GM13977 (cell line): ENCODE results near the gene ADCY1.

Experiments used
- DNase-seq: peaks from one replicate; pipeline ENCODE4 v3.0.0; 2012; ENCODE audit warnings: low spot score
- in situ Hi-C: fragments of 300-500 bp; cut with MboI; formaldehyde crosslinking; loops from one replicate; pipeline ENCODE4 v1.12.0; 2022; ENCODE audit warnings: low sequenced_read_pairs, low pct_unique_long_range_greater_than_20kb, mixed read lengths, inconsistent platforms; ENCODE audit not compliant: unreplicated experiment
- TF ChIP-seq, protein P1 (sequence below): IDR thresholded peaks from 2 replicates; pipeline ENCODE4 v1.5.1; 2012; ENCODE audit warnings: mild to moderate bottlenecking, control low read depth; ENCODE audit not compliant: insufficient read depth; ENCODE audit errors: extremely low read depth, missing control alignments

The ADCY1 gene

DNA sequence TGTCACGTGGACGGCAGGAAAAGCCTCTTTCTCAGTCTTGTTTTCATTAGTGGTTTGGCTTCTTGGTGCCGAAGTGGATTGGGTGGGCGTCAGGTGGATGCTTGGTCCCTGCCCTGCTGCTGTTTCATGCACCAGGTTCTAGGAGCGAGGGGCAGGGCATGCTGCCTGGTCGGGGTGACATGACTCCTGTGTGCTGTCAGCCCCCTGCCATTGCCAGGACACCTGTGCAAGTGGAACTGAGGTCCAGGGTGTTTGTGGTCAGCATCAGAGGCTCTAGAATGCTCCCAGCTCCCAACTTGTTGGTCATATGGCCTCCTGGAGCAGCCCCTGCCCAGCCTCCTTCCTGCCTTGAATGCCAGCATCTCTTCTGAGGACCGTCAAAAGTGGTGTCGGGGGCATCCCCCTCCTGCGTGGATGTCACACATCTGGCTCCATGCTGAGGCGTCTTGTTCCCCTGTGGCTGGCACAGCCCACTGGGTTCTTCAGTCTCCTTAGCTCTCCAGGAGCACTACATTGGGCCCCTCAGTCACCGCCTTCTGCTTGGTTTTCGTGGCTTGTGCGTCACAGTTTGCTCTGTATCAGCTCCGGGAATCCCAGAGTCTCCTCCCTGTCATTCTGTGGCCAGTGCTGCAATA lies 24.8 kb downstream of the ADCY1 start:
- TF ChIP-seq, protein P1, sequence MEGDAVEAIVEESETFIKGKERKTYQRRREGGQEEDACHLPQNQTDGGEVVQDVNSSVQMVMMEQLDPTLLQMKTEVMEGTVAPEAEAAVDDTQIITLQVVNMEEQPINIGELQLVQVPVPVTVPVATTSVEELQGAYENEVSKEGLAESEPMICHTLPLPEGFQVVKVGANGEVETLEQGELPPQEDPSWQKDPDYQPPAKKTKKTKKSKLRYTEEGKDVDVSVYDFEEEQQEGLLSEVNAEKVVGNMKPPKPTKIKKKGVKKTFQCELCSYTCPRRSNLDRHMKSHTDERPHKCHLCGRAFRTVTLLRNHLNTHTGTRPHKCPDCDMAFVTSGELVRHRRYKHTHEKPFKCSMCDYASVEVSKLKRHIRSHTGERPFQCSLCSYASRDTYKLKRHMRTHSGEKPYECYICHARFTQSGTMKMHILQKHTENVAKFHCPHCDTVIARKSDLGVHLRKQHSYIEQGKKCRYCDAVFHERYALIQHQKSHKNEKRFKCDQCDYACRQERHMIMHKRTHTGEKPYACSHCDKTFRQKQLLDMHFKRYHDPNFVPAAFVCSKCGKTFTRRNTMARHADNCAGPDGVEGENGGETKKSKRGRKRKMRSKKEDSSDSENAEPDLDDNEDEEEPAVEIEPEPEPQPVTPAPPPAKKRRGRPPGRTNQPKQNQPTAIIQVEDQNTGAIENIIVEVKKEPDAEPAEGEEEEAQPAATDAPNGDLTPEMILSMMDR = no peak
- DNase-seq = no peak
- in situ Hi-C loops = no loop called here

DNA sequence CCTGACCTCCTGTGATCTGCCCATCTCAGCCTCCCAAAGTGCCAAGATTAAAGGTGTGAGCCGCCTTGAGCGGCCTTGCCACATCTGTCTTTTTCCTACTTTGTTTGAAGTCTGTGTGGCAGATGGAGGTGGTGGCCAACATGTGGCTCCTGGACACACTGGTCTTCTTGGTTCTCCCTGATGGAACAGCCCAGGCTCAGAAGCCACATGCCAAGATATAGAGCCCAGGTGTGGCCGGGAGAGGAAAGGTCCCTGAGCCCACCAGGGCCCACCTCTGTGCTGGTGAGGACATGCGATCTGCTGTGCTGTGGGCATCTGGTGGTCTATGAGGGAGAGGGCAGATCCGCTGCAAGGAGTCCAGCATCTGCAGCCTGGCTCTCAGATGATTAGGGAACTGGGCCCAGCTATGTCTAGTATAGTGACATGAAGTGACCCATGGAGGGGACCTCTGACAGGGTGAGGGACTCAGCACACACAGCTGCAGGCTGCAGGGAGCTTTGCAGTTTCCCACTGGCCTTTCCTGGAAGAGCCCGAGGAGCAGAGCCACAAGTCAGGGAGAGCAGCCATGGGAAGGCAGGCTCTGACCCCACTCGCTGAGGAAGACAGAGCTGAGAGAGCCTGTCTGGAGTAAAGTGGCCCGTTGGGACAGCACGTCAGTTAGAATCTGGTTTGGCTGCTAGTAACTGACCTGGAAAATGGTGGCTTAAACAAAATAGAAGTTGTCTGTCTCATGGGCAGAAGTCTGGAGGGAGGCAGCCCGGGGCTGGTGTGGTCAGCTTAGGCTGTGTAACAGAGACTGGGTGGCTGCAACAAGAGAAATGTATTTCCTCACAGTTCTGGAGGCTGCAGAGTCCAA lies 25.9 kb downstream of the ADCY1 start:
- TF ChIP-seq, protein P1 = no peak
- in situ Hi-C loops = no loop called here
- DNase-seq = no peak

DNA sequence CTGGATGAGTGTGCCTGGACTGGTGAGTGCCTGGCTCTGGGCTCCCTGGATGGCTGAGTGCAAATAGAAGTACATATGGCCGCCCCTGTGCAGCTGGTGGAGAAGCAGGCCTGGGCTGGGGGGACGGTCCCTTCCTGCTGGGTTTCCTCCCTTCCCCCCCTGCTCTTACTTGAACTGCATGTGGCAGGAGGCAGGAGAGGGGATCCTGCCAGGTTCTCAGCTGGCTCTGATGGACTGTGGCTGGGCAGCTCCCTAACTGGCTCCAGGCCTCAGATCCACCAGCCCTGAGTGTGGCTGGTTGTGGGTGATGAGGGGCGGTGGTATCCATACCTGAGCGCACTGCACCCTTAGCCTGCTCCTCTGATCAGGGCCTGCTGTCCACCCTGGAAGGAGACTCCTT lies 26.9 kb downstream of the ADCY1 start:
- DNase-seq = no peak
- TF ChIP-seq, protein P1 = no peak
- in situ Hi-C loops = no loop called here

DNA sequence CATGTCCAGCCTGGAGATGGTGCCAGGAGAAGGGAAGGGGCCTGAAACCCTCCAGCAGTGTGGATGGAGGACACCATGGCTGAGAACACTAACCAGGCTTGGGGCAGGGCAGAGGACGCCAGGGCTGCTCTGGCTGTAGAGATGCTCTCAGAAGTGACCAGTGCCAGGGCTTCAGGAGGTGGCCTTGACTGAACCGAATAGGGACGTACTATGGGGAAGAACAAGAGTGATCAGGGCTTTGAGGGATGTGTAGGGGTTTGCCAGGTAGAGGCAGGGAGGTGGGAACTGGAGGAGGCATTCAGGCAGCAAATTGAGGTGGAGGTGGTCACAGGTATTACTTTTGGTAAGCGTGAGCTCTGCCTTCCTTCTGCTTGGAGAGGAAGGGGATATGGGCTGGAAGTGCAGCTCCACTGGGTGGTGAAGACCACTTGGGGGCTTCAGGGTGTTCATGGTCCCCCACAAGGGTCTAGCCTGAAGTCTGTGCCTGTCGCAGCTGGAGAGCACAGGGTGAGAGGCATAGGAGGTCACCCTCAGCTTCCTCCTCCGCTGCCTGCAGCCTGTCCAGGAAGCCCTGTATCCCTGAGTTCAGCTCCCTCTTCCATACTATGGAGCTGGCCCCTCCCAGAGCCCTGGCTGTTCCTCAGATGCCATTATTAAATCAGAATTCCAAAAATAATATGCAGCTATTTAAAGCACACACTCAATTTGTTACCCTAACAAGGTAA lies 27.8 kb downstream of the ADCY1 start:
- in situ Hi-C loops = no loop called here
- no peak for DNase-seq
- TF ChIP-seq, protein P1 = no peak

DNA sequence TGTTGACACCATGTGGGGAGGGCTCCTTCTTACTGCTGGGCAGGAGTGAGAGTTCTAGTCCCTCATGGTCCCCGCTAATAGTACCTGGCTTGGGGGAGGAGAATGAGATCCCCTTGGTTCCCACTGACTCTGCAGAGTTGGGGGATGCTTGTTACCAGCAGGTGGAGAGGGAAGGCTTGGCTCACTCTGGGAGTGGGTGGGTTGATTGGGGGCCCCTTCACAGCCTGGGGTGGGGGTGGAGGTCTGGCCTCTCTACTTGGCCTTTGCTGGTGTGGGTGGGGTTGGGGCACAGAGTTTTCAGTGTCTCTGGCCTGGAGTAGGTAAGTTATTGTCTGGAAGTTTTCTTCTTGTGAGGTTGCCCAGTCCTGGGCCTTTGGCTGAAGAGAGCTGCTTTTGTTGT lies 31.9 kb downstream of the ADCY1 start:
- TF ChIP-seq, protein P1 = no peak

DNA sequence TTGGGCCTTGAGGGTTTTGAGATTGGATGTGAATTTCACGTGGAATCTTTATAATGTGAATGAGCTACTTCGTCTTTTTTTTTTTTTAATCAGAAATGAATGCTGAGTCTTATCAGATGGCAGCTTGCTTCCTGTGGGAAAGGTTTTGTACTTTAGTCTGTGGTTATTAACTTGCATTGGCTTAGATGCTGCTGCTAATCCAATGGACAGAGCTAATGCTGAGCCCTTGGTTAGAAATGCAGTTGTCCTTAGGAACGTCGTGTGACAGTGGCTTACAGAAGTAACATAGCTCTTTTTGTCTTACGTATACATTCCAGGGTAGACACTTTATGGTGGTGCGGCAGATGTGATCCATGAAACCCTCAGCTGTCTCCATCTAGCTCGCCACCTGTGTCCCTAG lies 32.8 kb downstream of the ADCY1 start:
- no peak for DNase-seq
- in situ Hi-C loops = no loop called here

More for the DNA sequence above, 31.9 kb downstream of the ADCY1 start:
- DNase-seq = no peak
- in situ Hi-C loops = no loop called here

More for the DNA sequence above, 32.8 kb downstream of the ADCY1 start:
- TF ChIP-seq, protein P1 = no peak
